GM12878 (cell line): ENCODE data around the gene AKAP13. TPM values are rescaled to one million over a fixed set of nuclear protein-coding genes. Genes with fewer than 3 reads are reported as not detected.

Experiments
- ATAC-seq: fragments of 200-7000 bp; cut with Tn5 transposase; 3 replicates; pipeline ENCODE4 v1.9.1; 2020; ENCODE audit warnings: mild to moderate bottlenecking, moderate library complexity
- BruUV-seq: library from RNA; stranded (reverse); fragments of 400-500 nt; replicated peaks from 2 replicates; lab custom pipeline; 2021; lab: Mats Ljungman, UMichigan
- CTCF ChIA-PET: fragments of 300-600 bp; sonication (Branson Sonifier 250); formaldehyde crosslinking; extraction: SDS; loops from one replicate; lab custom pipeline; 2021; ENCODE audit warnings: inconsistent platforms; lab: Yijun Ruan, JAX
- POLR2A ChIA-PET: fragments of 350-600 bp; formaldehyde crosslinking; extraction: SDS; loops from one replicate; lab custom pipeline; 2021; ENCODE audit warnings: inconsistent platforms; lab: Charles Lee
- RAD21 ChIA-PET: fragments of 300-600 bp; sonication (Branson Sonifier 250); formaldehyde crosslinking; loops from one replicate; lab custom pipeline; 2023; ENCODE audit warnings: antibody characterized with exemption; ENCODE audit not compliant: unreplicated experiment; lab: Charles Lee
- SMC1A ChIA-PET: fragments of 300-600 bp; sonication (Branson Sonifier 250); formaldehyde crosslinking; loops from one replicate; lab custom pipeline; 2023; ENCODE audit not compliant: unreplicated experiment, uncharacterized antibody; lab: Charles Lee
- DNase-seq: peaks from one replicate; pipeline ENCODE4 v3.0.0-alpha.2; 2011; ENCODE audit warnings: low read depth, low spot score
- FAIRE-seq: peaks from 3 replicates; lab custom pipeline; 2011; peaks lifted over from hg19 to GRCh38; lab: Jason Lieb, UNC
- H2AFZ ChIP-seq: 2 replicates; pipeline ENCODE4 v1.6.0; 2011; ENCODE audit warnings: low read depth, low read length, control low read depth; ENCODE audit not compliant: control insufficient read depth
- H3K27ac ChIP-seq: 2 replicates; pipeline ENCODE4 v1.5.1; 2011; ENCODE audit warnings: control low read depth; ENCODE audit not compliant: control insufficient read depth, insufficient read depth
- H3K27me3 ChIP-seq, 2 experiments: replicated peaks in 1 of 2; 2 replicates each; pipeline versions ENCODE4 v1.6.0 to v1.6.1; 2011; ENCODE audit warnings: low read length in 1 of 2; ENCODE audit not compliant: control insufficient read depth in 2 of 2, insufficient read depth in 2 of 2
- H3K36me3 ChIP-seq, 2 experiments: 2 replicates each; pipeline ENCODE4 v1.5.1; 2011; ENCODE audit warnings: low read length in 1 of 2; ENCODE audit not compliant: control insufficient read depth in 2 of 2, insufficient read depth in 2 of 2
- H3K4me1 ChIP-seq: 2 replicates; pipeline ENCODE4 v1.6.1; 2011; ENCODE audit warnings: mild to moderate bottlenecking, low read length, moderate library complexity, mixed read lengths; ENCODE audit not compliant: control insufficient read depth, insufficient read depth
- H3K4me2 ChIP-seq: 2 replicates; pipeline ENCODE4 v1.6.0; 2011; ENCODE audit warnings: control low read depth; ENCODE audit not compliant: control insufficient read depth, insufficient read depth
- H3K4me3 ChIP-seq: fragments of 200-600 bp; sonication (generic); 2 replicates; pipeline ENCODE4 v1.5.1; 2016
- H3K79me2 ChIP-seq: 2 replicates; pipeline ENCODE4 v1.6.0; 2011; ENCODE audit warnings: low read length; ENCODE audit not compliant: control insufficient read depth, insufficient read depth
- H3K9ac ChIP-seq: 2 replicates; pipeline ENCODE4 v1.8.0; 2011; ENCODE audit warnings: low read length, control low read depth, mixed read lengths; ENCODE audit not compliant: control insufficient read depth, insufficient read depth
- H3K9me3 ChIP-seq: replicated peaks from 3 replicates; pipeline ENCODE4 v1.5.1; 2011; ENCODE audit warnings: mild to moderate bottlenecking, low read length; ENCODE audit not compliant: control insufficient read depth, insufficient read depth
- H4K20me1 ChIP-seq: 2 replicates; pipeline ENCODE4 v1.6.0; 2011; ENCODE audit not compliant: control insufficient read depth, insufficient read depth
- EP300 ChIP-seq, 2 experiments: fragments of 150-350 bp in 1 of 2; IDR thresholded peaks; 2 replicates each; pipeline ENCODE4 v1.6.1; 2011 to 2012; ENCODE audit warnings: low read depth in 2 of 2, low read length in 2 of 2, borderline replicate concordance in 1 of 2, improper control_type of control experiment in 1 of 2, inconsistent platforms in 1 of 2; ENCODE audit not compliant: control insufficient read depth in 1 of 2
- GABPA ChIP-seq: IDR thresholded peaks from 2 replicates; pipeline ENCODE4 v1.6.1; 2014; ENCODE audit warnings: antibody characterized with exemption, low read depth, mild to moderate bottlenecking, inconsistent platforms
- KLF5 ChIP-seq: fragments of 450-650 bp; IDR thresholded peaks from 2 replicates; pipeline ENCODE4 v1.6.1; 2014; ENCODE audit warnings: mild to moderate bottlenecking; ENCODE audit not compliant: partially characterized antibody
- NR2F1 ChIP-seq: fragments of 450-650 bp; conservative IDR thresholded peaks from 2 replicates; pipeline ENCODE4 v1.6.1; 2017; ENCODE audit warnings: mild to moderate bottlenecking
- PML ChIP-seq: IDR thresholded peaks from 2 replicates; pipeline ENCODE4 v1.6.1; 2012; ENCODE audit warnings: low read length, inconsistent platforms
- RELA ChIP-seq: fragments of 450-650 bp; IDR thresholded peaks from 2 replicates; pipeline ENCODE4 v1.8.0; 2014; ENCODE audit warnings: borderline replicate concordance; ENCODE audit not compliant: partially characterized antibody
- SMAD5 ChIP-seq: IDR thresholded peaks from 2 replicates; pipeline ENCODE4 v1.6.1; 2016; ENCODE audit warnings: antibody characterized with exemption, low read depth
- WGBS: methylation state at CpG from one replicate; pipeline ENCODE4 v1.1.6; 2016; ENCODE audit warnings: low lambda C conversion rate; ENCODE audit not compliant: insufficient replicate concordance, insufficient coverage; ENCODE audit errors: missing lambda C conversion rate; 5-methylcytosine and 5-hydroxymethylcytosine counted together
- in situ Hi-C: fragments of 300-500 bp; cut with MboI; formaldehyde crosslinking; loops from 9 replicates; pipeline ENCODE4 v1.14.3; 2018; ENCODE audit warnings: mixed read lengths
- intact Hi-C: fragments of 100-400 bp; cut with micrococcal nuclease; formaldehyde crosslinking; loops from one replicate; pipeline ENCODE4 v1.14.2; 2022; ENCODE audit not compliant: unreplicated experiment
- polyA plus RNA-seq, 11 experiments: library from polyadenylated mRNA; depleted of rRNA in 4 of 11; unstranded in 6 of 11; stranded (reverse) in 5 of 11; fragments of >200 nt; fragmentation: Nextera tagmentation in 4 of 11; fragmentation: Illumina TruSeq in 1 of 11; extraction: Ambion mirVana in 4 of 11; extraction: Trizol in 1 of 11; gene quantifications; 1 replicate in 1 of 11; 2 replicates in 10 of 11; pipeline versions ENCODE4 v1.2.1 to v1.2.3, GENCODE V29; 2011 to 2016; ENCODE audit warnings: inconsistent platforms in 2 of 11, missing spikeins in 2 of 11, low read depth in 1 of 11
- total RNA-seq, 4 experiments: library from RNA; depleted of rRNA in 3 of 4; stranded (reverse); fragments of >200 nt in 3 of 4; fragmentation: Illumina TruSeq in 1 of 4; extraction: Trizol in 1 of 4; gene quantifications; 2 replicates each; pipeline versions ENCODE4 v1.2.1 to v1.2.3, GENCODE V29; 2013 to 2021
- TF ChIP-seq, protein P1 (sequence below): IDR thresholded peaks from 2 replicates; pipeline ENCODE4 v1.6.1; 2012; ENCODE audit warnings: low read length, inconsistent platforms
- TF ChIP-seq, protein P2 (sequence below): fragments of 450-650 bp; IDR thresholded peaks from 2 replicates; pipeline ENCODE4 v1.6.1; 2017; ENCODE audit warnings: mild to moderate bottlenecking, low read depth, inconsistent platforms; ENCODE audit not compliant: poor library complexity, severe bottlenecking
- TF ChIP-seq, protein P3 (sequence below): fragments of 450-650 bp; IDR thresholded peaks from 2 replicates; pipeline ENCODE4 v1.6.1; 2018; ENCODE audit warnings: borderline replicate concordance, mild to moderate bottlenecking; ENCODE audit not compliant: partially characterized antibody
- TF ChIP-seq, protein P4 (sequence below): fragments of 450-650 bp; IDR thresholded peaks from 2 replicates; pipeline ENCODE4 v1.6.1; 2017; ENCODE audit warnings: mild to moderate bottlenecking

The AKAP13 gene
- total and polyA plus RNA-seq, 10 of the 15 experiments (the other 5 are each of a cell fraction or from before 2014, with no cell fraction given): 14.4 to 74.9 (median 55.1) TPM

- TF ChIP-seq, protein P1, sequence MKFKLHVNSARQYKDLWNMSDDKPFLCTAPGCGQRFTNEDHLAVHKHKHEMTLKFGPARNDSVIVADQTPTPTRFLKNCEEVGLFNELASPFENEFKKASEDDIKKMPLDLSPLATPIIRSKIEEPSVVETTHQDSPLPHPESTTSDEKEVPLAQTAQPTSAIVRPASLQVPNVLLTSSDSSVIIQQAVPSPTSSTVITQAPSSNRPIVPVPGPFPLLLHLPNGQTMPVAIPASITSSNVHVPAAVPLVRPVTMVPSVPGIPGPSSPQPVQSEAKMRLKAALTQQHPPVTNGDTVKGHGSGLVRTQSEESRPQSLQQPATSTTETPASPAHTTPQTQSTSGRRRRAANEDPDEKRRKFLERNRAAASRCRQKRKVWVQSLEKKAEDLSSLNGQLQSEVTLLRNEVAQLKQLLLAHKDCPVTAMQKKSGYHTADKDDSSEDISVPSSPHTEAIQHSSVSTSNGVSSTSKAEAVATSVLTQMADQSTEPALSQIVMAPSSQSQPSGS: no peak
- TF ChIP-seq, protein P2, sequence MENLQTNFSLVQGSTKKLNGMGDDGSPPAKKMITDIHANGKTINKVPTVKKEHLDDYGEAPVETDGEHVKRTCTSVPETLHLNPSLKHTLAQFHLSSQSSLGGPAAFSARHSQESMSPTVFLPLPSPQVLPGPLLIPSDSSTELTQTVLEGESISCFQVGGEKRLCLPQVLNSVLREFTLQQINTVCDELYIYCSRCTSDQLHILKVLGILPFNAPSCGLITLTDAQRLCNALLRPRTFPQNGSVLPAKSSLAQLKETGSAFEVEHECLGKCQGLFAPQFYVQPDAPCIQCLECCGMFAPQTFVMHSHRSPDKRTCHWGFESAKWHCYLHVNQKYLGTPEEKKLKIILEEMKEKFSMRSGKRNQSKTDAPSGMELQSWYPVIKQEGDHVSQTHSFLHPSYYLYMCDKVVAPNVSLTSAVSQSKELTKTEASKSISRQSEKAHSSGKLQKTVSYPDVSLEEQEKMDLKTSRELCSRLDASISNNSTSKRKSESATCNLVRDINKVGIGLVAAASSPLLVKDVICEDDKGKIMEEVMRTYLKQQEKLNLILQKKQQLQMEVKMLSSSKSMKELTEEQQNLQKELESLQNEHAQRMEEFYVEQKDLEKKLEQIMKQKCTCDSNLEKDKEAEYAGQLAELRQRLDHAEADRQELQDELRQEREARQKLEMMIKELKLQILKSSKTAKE: no peak
- TF ChIP-seq, protein P3, sequence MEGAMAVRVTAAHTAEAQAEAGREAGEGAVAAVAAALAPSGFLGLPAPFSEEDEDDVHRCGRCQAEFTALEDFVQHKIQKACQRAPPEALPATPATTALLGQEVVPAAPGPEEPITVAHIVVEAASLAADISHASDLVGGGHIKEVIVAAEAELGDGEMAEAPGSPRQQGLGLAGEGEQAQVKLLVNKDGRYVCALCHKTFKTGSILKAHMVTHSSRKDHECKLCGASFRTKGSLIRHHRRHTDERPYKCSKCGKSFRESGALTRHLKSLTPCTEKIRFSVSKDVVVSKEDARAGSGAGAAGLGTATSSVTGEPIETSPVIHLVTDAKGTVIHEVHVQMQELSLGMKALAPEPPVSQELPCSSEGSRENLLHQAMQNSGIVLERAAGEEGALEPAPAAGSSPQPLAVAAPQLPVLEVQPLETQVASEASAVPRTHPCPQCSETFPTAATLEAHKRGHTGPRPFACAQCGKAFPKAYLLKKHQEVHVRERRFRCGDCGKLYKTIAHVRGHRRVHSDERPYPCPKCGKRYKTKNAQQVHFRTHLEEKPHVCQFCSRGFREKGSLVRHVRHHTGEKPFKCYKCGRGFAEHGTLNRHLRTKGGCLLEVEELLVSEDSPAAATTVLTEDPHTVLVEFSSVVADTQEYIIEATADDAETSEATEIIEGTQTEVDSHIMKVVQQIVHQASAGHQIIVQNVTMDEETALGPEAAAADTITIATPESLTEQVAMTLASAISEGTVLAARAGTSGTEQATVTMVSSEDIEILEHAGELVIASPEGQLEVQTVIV: no peak
- no peak for TF ChIP-seq KLF5
- TF ChIP-seq RELA: no peak
Observed at GRCh38 chr15:85563731-85564130, 183.3 kb downstream of the AKAP13 start (continued).

- ChIA-PET POLR2A (no interaction called here), RAD21 (no interaction called here), CTCF (interaction anchor here (0.8 kb wide), 1 partner anchor 268 kb away, joined by 3 read pairs; no protein-coding TSS in a partner anchor), SMC1A (no interaction called here)
- ATAC-seq (0 out of 3 replicates have a peak, but pooled peaks have one; percentile 15), FAIRE-seq (no peak), DNase-seq (no peak)
- WGBS: 51% methylated on average over 2 of the region's 2 CpGs
- in situ Hi-C loops: no loop called here
- no peak overlapping the region for H3K27ac ChIP-seq
- H3K9ac ChIP-seq: no peak overlapping the region
- H2AFZ ChIP-seq: no peak overlapping the region
- intact Hi-C loops: no loop called here
- no peaks in the 10 kb centered on the region for H3K4me1 ChIP-seq
- no TSS peak for BruUV-seq
- H4K20me1 ChIP-seq: no peaks in the 10 kb centered on the region
- H3K4me2 ChIP-seq: no peak overlapping the region
- H3K36me3 ChIP-seq: no peaks in the 10 kb centered on the region; a peak in 1 of 4 replicates
- H3K9me3 ChIP-seq: no peaks in the 10 kb centered on the region
- H3K79me2 ChIP-seq: no peaks in the 10 kb centered on the region
- no peaks in the 10 kb centered on the region for H3K27me3 ChIP-seq
- H3K4me3 ChIP-seq: no peak overlapping the region
- TF ChIP-seq EP300 (IDR thresholded peaks at IDR 0.05; ENCODE audit: borderline replicate concordance in 1 of 2, control insufficient read depth in 1 of 2, low read depth in 2 of 2, low read length in 2 of 2) (no peak), SMAD5 (no peak), GABPA (no peak), PML (no peak), NR2F1 (no peak)
- TF ChIP-seq, protein P2: no peak
- TF ChIP-seq, protein P4, sequence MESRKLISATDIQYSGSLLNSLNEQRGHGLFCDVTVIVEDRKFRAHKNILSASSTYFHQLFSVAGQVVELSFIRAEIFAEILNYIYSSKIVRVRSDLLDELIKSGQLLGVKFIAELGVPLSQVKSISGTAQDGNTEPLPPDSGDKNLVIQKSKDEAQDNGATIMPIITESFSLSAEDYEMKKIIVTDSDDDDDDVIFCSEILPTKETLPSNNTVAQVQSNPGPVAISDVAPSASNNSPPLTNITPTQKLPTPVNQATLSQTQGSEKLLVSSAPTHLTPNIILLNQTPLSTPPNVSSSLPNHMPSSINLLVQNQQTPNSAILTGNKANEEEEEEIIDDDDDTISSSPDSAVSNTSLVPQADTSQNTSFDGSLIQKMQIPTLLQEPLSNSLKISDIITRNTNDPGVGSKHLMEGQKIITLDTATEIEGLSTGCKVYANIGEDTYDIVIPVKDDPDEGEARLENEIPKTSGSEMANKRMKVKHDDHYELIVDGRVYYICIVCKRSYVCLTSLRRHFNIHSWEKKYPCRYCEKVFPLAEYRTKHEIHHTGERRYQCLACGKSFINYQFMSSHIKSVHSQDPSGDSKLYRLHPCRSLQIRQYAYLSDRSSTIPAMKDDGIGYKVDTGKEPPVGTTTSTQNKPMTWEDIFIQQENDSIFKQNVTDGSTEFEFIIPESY: no peak
Observed at GRCh38 chr15:85564686-85565085, 184.3 kb downstream of the AKAP13 start.
